Chondrocyte (in vitro differentiated cells): ENCODE measurements around the gene PLXNA2. TPM values are rescaled to one million over a fixed set of nuclear protein-coding genes. Genes with fewer than 3 reads are reported as not detected.
A peak's percentile ranks its signal among the peaks of the same experiment; 100 is the strongest.

ENCODE experiments used
- DNase-seq: peaks from one replicate; pipeline ENCODE4 v3.0.0; 2021; ENCODE audit warnings: mixed read lengths, low spot score
- H3K27ac Mint-ChIP-seq: one replicate; pipeline ENCODE4 v1.8.0; 2021; ENCODE audit warnings: mild to moderate bottlenecking, moderate library complexity, mixed read lengths; ENCODE audit not compliant: unreplicated experiment
- H3K27me3 Mint-ChIP-seq: 2 replicates; pipeline ENCODE4 v1.8.0; 2021; ENCODE audit warnings: low read depth, mixed read lengths
- H3K36me3 Mint-ChIP-seq: 2 replicates; pipeline ENCODE4 v1.8.0; 2021; ENCODE audit warnings: low read depth, mixed read lengths
- H3K4me1 Mint-ChIP-seq: 2 replicates; pipeline ENCODE4 v1.8.0; 2021; ENCODE audit warnings: low read depth, mild to moderate bottlenecking, mixed read lengths
- H3K4me3 Mint-ChIP-seq: one replicate; pipeline ENCODE4 v1.8.0; 2021; ENCODE audit warnings: mild to moderate bottlenecking, moderate library complexity, mixed read lengths; ENCODE audit not compliant: unreplicated experiment
- H3K9me3 Mint-ChIP-seq: 2 replicates; pipeline ENCODE4 v1.8.0; 2021; ENCODE audit warnings: low read depth, mixed read lengths
- CTCF ChIP-seq: fragments of 200-600 bp; sonication (generic); IDR thresholded peaks from 2 replicates; pipeline ENCODE4 v1.5.0; 2021; ENCODE audit warnings: antibody characterized with exemption, mild to moderate bottlenecking, moderate library complexity
- total RNA-seq: library from RNA; stranded (reverse); gene quantifications from 3 replicates; pipeline ENCODE4 v1.2.1, GENCODE V29; 2021

Gene PLXNA2
- total RNA-seq, 1 donor from 2014 or later: 22.0 TPM

GRCh38 chr1:208251911-208252835, 8.0 kb upstream of the PLXNA2 start:
- Mint-ChIP-seq H3K4me3 (no peak overlapping the region), H3K4me1 (peaks cover 64% of the 10 kb centered on the region), H3K36me3 (no peaks in the 10 kb centered on the region), H3K9me3 (no peaks in the 10 kb centered on the region), H3K27me3 (peaks cover 2% of the 10 kb centered on the region), H3K27ac (no peak overlapping the region)
- DNase-seq: no peak
- peak; percentile 32 for TF ChIP-seq CTCF

- no peak overlapping the region for H3K4me3 Mint-ChIP-seq
- peaks cover 2% of the 10 kb centered on the region for H3K27me3 Mint-ChIP-seq
Observed at GRCh38 chr1:208251015-208251414, 6.8 kb upstream of the PLXNA2 start.

GRCh38 chr1:208250613-208251012, 6.4 kb upstream of the PLXNA2 start:
- no peaks in the 10 kb centered on the region for H3K9me3 Mint-ChIP-seq
- peaks cover 2% of the 10 kb centered on the region for H3K27me3 Mint-ChIP-seq
- no peaks in the 10 kb centered on the region for H3K36me3 Mint-ChIP-seq
- DNase-seq: no peak
- no peak overlapping the region for H3K4me3 Mint-ChIP-seq
- peaks cover 52% of the 10 kb centered on the region for H3K4me1 Mint-ChIP-seq
- TF ChIP-seq CTCF: no peak
- no peak overlapping the region for H3K27ac Mint-ChIP-seq

More at GRCh38 chr1:208251015-208251414, 6.8 kb upstream of the PLXNA2 start:
- no peak overlapping the region for H3K27ac Mint-ChIP-seq
- H3K4me1 Mint-ChIP-seq: peaks cover 54% of the 10 kb centered on the region
- H3K9me3 Mint-ChIP-seq: no peaks in the 10 kb centered on the region
- H3K36me3 Mint-ChIP-seq: no peaks in the 10 kb centered on the region
- no peak for TF ChIP-seq CTCF
- DNase-seq: no peak

GRCh38 chr1:208248991-208249696, 5.0 kb upstream of the PLXNA2 start:
- Mint-ChIP-seq H3K9me3 (no peaks in the 10 kb centered on the region), H3K4me3 (no peak overlapping the region), H3K27me3 (peaks cover 2% of the 10 kb centered on the region), H3K4me1 (peaks cover 52% of the 10 kb centered on the region), H3K36me3 (no peaks in the 10 kb centered on the region), H3K27ac (no peak overlapping the region)
- TF ChIP-seq CTCF: no peak
- no peak for DNase-seq

GRCh38 chr1:208248307-208248801, 4.2 kb upstream of the PLXNA2 start:
- H3K27me3 Mint-ChIP-seq: peaks cover 2% of the 10 kb centered on the region
- no peak overlapping the region for H3K27ac Mint-ChIP-seq
- peaks cover 44% of the 10 kb centered on the region for H3K4me1 Mint-ChIP-seq
- no peaks in the 10 kb centered on the region for H3K36me3 Mint-ChIP-seq
- no peak overlapping the region for H3K4me3 Mint-ChIP-seq
- TF ChIP-seq CTCF: no peak
- no peaks in the 10 kb centered on the region for H3K9me3 Mint-ChIP-seq
- no peak for DNase-seq
